Activated T-cell treated with anti-CD3 and anti-CD28 coated beads, Interleukin-2, amount 50 U/mL, for 1 hour (primary cell): ENCODE measurements around the gene RAB6B.

ENCODE experiments used
- DNase-seq: peaks from one replicate; pipeline ENCODE4 v3.0.0-alpha.2; 2020

The RAB6B gene

GRCh38 chr3:133854264-133855001 is 41.2 kb downstream of the RAB6B start:
- DNase-seq: no peak

GRCh38 chr3:133853925-133854227 is 41.8 kb downstream of the RAB6B start:
- DNase-seq: no peak

GRCh38 chr3:133853063-133853924 is 42.4 kb downstream of the RAB6B start:
- no peak for DNase-seq

GRCh38 chr3:133851931-133852330 is 43.8 kb downstream of the RAB6B start:
- DNase-seq: no peak

- no peak for DNase-seq
Observed at GRCh38 chr3:133851266-133851906, 44.3 kb downstream of the RAB6B start.

GRCh38 chr3:133850034-133850433 is 45.6 kb downstream of the RAB6B start:
- DNase-seq: no peak

GRCh38 chr3:133849346-133849745 is 46.3 kb downstream of the RAB6B start:
- DNase-seq: no peak

- DNase-seq: no peak
Observed at GRCh38 chr3:133845127-133845526, 50.6 kb downstream of the RAB6B start.

GRCh38 chr3:133843634-133844033 is 52.0 kb downstream of the RAB6B start:
- DNase-seq: no peak

GRCh38 chr3:133842158-133842557 is 53.5 kb downstream of the RAB6B start:
- DNase-seq: no peak

- DNase-seq: no peak
Observed at GRCh38 chr3:133841196-133841595, 54.5 kb downstream of the RAB6B start.

- DNase-seq: no peak
Observed at GRCh38 chr3:133840767-133841166, 54.9 kb downstream of the RAB6B start.

GRCh38 chr3:133840055-133840737 is 55.5 kb downstream of the RAB6B start:
- no peak for DNase-seq

GRCh38 chr3:133838916-133839800 is 56.5 kb downstream of the RAB6B start:
- DNase-seq: no peak

- DNase-seq: no peak
Observed at GRCh38 chr3:133838296-133838789, 57.3 kb downstream of the RAB6B start.

GRCh38 chr3:133837487-133838295 is 58.0 kb downstream of the RAB6B start:
- no peak for DNase-seq

- no peak for DNase-seq
Observed at GRCh38 chr3:133836497-133837158, 59.1 kb downstream of the RAB6B start.

- DNase-seq: no peak
Observed at GRCh38 chr3:133835961-133836360, 59.7 kb downstream of the RAB6B start.

GRCh38 chr3:133835418-133835743 is 60.3 kb downstream of the RAB6B start:
- no peak for DNase-seq

GRCh38 chr3:133834621-133835417 is 60.9 kb downstream of the RAB6B start:
- no peak for DNase-seq
